B cell (primary cell): Measurements from ENCODE around the gene GRIP1.

Source experiments
- CTCF ChIP-seq: fragments of 200-600 bp; IDR thresholded peaks from one replicate; pipeline ENCODE4 v1.8.0; 2022; ENCODE audit warnings: antibody characterized with exemption, mild to moderate bottlenecking
- EZH2 ChIP-seq: IDR thresholded peaks from 2 replicates; pipeline ENCODE4 v1.6.1; 2012; ENCODE audit warnings: borderline replicate concordance, low read depth, mild to moderate bottlenecking, moderate library complexity, low read length; ENCODE audit not compliant: insufficient read depth, poor library complexity, severe bottlenecking

DNA sequence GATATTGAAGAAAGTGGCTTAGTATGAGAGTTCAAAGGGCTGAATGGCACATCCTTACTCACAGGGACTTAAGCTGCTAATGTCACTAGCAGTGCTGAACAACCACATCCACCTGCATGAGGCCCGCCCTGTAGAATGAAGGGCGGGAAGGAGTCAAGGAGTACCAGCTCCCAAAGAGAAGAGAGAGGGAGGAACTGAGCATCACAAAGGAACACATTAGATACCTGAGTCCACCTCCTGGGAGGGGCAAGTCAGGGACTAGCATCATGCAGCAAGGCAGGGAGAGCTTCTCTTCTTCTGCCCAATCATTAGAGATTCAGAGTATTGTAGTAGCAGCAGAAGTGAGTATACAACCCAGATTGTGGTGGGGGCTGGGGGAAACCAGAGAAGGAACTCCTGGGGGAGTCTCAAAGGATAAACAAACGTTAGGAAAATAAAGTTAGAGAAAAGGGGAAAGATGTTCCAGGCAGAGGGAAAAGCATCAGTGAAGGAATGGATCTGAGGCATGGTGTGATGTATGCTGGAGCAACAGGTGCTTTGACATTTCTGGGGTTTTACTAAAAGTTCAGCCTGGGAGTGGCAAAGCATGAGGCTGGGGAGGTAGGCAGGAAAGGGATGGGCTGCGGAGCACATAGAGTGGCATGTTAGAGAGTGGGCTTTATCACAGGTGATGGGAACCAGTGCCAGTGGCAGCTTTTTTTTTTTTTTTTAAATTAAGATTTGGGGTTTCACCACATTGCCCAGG lies 21.0 kb upstream of the GRIP1 start:
- TF ChIP-seq EZH2, result no peak
- TF ChIP-seq CTCF, result no peak
